ENCODE measurements around the gene FAM3D.
"Not testable (repeated sequence)": the region's sequence is repeated elsewhere in the genome, so short reads cannot be mapped to it uniquely, and the experiment has no call there.

Gene FAM3D

GRCh38 chr3:58666683-58667082, at the start of gene FAM3D:
FAM3D (minus strand) TSS chr3:58666774; CDS start chr3:58655563, 11,211 bp downstream.
- peak; percentile 41 for DNase-seq

- no peak for DNase-seq
Observed at GRCh38 chr3:58713715-58714401, 47.3 kb upstream of the FAM3D start.

GRCh38 chr3:58711871-58712270, 45.3 kb upstream of the FAM3D start:
- no peak for DNase-seq

- not testable (repeated sequence) for DNase-seq
Observed at GRCh38 chr3:58708983-58709382, 42.4 kb upstream of the FAM3D start.

- no peak for DNase-seq
Observed at GRCh38 chr3:58708116-58708791, 41.7 kb upstream of the FAM3D start.

GRCh38 chr3:58707390-58707930, 40.9 kb upstream of the FAM3D start:
- no peak for DNase-seq

- DNase-seq, result no peak
Observed at GRCh38 chr3:58706395-58707167, 40.0 kb upstream of the FAM3D start.

- no peak for DNase-seq
Observed at GRCh38 chr3:58704745-58705144, 38.2 kb upstream of the FAM3D start.

- not testable (repeated sequence) for DNase-seq
Observed at GRCh38 chr3:58704304-58704703, 37.7 kb upstream of the FAM3D start.

GRCh38 chr3:58698246-58698645, 31.7 kb upstream of the FAM3D start:
- no peak for DNase-seq

- DNase-seq, result no peak
Observed at GRCh38 chr3:58697561-58697960, 31.0 kb upstream of the FAM3D start.

- not testable (repeated sequence) for DNase-seq
Observed at GRCh38 chr3:58696813-58697212, 30.2 kb upstream of the FAM3D start.

- DNase-seq, result no peak
Observed at GRCh38 chr3:58696093-58696492, 29.5 kb upstream of the FAM3D start.

- not testable (repeated sequence) for DNase-seq
Observed at GRCh38 chr3:58695284-58695683, 28.7 kb upstream of the FAM3D start.

GRCh38 chr3:58693940-58694850, 27.6 kb upstream of the FAM3D start:
- DNase-seq, result no peak

- DNase-seq, result no peak
Observed at GRCh38 chr3:58692484-58692883, 25.9 kb upstream of the FAM3D start.

- no peak for DNase-seq
Observed at GRCh38 chr3:58691997-58692396, 25.4 kb upstream of the FAM3D start.

GRCh38 chr3:58690490-58690889, 23.9 kb upstream of the FAM3D start:
- no peak for DNase-seq

GRCh38 chr3:58688574-58688973, 22.0 kb upstream of the FAM3D start:
- DNase-seq, result no peak

GRCh38 chr3:58686847-58687246, 20.3 kb upstream of the FAM3D start:
- no peak for DNase-seq

GRCh38 chr3:58685641-58686040, 19.1 kb upstream of the FAM3D start:
- DNase-seq, result no peak

- no peak for DNase-seq
Observed at GRCh38 chr3:58683466-58683865, 16.9 kb upstream of the FAM3D start.

Data from CD4-positive, alpha-beta T cell treated with Interleukin-15 for 1 hour (primary cell).